Mesendoderm (in vitro differentiated cells): ENCODE data around the gene PLEKHG4B.
"Not testable (repeated sequence)": the region's sequence is repeated elsewhere in the genome, so short reads cannot be mapped to it uniquely, and the experiment has no call there.

Experiments
- DNase-seq: peaks from one replicate; pipeline ENCODE4 v3.0.0; 2013
- H2AK5ac ChIP-seq: 2 replicates; pipeline ENCODE4 v1.6.1; 2013; ENCODE audit warnings: low read length, inconsistent platforms
- H2BK120ac ChIP-seq: 2 replicates; pipeline ENCODE4 v1.6.1; 2013; ENCODE audit warnings: low read depth, mild to moderate bottlenecking, low read length, moderate library complexity, mixed read lengths
- H2BK15ac ChIP-seq: replicated peaks from 2 replicates; pipeline ENCODE4 v1.6.1; 2013; ENCODE audit warnings: low read depth, mild to moderate bottlenecking, moderate library complexity
- H2BK5ac ChIP-seq: 2 replicates; pipeline ENCODE4 v1.6.1; 2013; ENCODE audit warnings: low read length, inconsistent platforms
- H3K18ac ChIP-seq: 2 replicates; pipeline ENCODE4 v1.6.1; 2013; ENCODE audit warnings: mild to moderate bottlenecking, low read length, mixed read lengths
- H3K23ac ChIP-seq: one replicate; pipeline ENCODE4 v1.6.1; 2013; ENCODE audit warnings: low read length
- H3K27ac ChIP-seq: 2 replicates; pipeline ENCODE4 v1.5.1; 2013; ENCODE audit warnings: low read depth, mild to moderate bottlenecking, inconsistent platforms, low read length, moderate library complexity
- H3K27me3 ChIP-seq: 2 replicates; pipeline ENCODE4 v1.6.1; 2013; ENCODE audit warnings: low read length, control low read depth, mild to moderate bottlenecking, inconsistent platforms; ENCODE audit not compliant: insufficient read depth, poor library complexity
- H3K36me3 ChIP-seq: 2 replicates; pipeline ENCODE4 v1.6.1; 2013; ENCODE audit warnings: low read length, inconsistent platforms; ENCODE audit not compliant: control insufficient read depth, insufficient read depth
- H3K4ac ChIP-seq: one replicate; pipeline ENCODE4 v1.6.1; 2013; ENCODE audit warnings: low read depth, mild to moderate bottlenecking, low read length, moderate library complexity
- H3K4me1 ChIP-seq: 2 replicates; pipeline ENCODE4 v1.6.1; 2013; ENCODE audit warnings: low read depth, low read length, inconsistent platforms; ENCODE audit not compliant: control insufficient read depth
- H3K4me2 ChIP-seq: 2 replicates; pipeline ENCODE4 v1.6.1; 2013; ENCODE audit warnings: low read length
- H3K4me3 ChIP-seq: 2 replicates; pipeline ENCODE4 v1.5.1; 2013; ENCODE audit warnings: mild to moderate bottlenecking, low read length
- H3K56ac ChIP-seq: one replicate; pipeline ENCODE4 v1.6.1; 2013; ENCODE audit warnings: low read length
- H3K79me1 ChIP-seq: 2 replicates; pipeline ENCODE4 v1.6.1; 2013; ENCODE audit warnings: low read length, inconsistent platforms
- H3K79me2 ChIP-seq: 2 replicates; pipeline ENCODE4 v1.6.1; 2013; ENCODE audit warnings: mild to moderate bottlenecking, low read length; ENCODE audit not compliant: control insufficient read depth, insufficient read depth
- H3K9ac ChIP-seq: 2 replicates; pipeline ENCODE4 v1.6.1; 2013; ENCODE audit warnings: low read length, inconsistent platforms
- H4K5ac ChIP-seq: one replicate; pipeline ENCODE4 v1.6.1; 2013; ENCODE audit warnings: low read length
- H4K8ac ChIP-seq: one replicate; pipeline ENCODE4 v1.6.1; 2013; ENCODE audit warnings: low read depth, mild to moderate bottlenecking, control low read depth, low read length, moderate library complexity
- WGBS: extraction: QIAGEN DNeasy Blood & Tissue Kit; methylation state at CpG from one replicate; pipeline ENCODE4 v1.1.7; 2013; ENCODE audit warnings: low lambda C conversion rate, missing lambda C conversion rate; ENCODE audit not compliant: insufficient coverage; ENCODE audit errors: extremely low coverage; 5-methylcytosine and 5-hydroxymethylcytosine counted together

Gene PLEKHG4B

GRCh38 chr5:56561-57290, 35.2 kb upstream of the PLEKHG4B start:
- H3K27ac ChIP-seq: no peak overlapping the region
- no peak overlapping the region for H2BK15ac ChIP-seq
- no peak overlapping the region for H3K9ac ChIP-seq
- H4K5ac ChIP-seq: no peak overlapping the region
- peak; percentile 77 for DNase-seq
- WGBS: no CpG with 5 or more reads among the region's 9 CpGs
- H3K4me2 ChIP-seq: no peak overlapping the region
- no peak overlapping the region for H3K56ac ChIP-seq
- no peak overlapping the region for H2AK5ac ChIP-seq
- H4K8ac ChIP-seq: no peak overlapping the region
- H3K23ac ChIP-seq: no peak overlapping the region
- H3K27me3 ChIP-seq: peaks cover under 1% of the 10 kb centered on the region
- H3K4ac ChIP-seq: no peak overlapping the region
- H3K79me1 ChIP-seq: no peaks in the 10 kb centered on the region
- no peak overlapping the region for H2BK5ac ChIP-seq
- H3K18ac ChIP-seq: no peak overlapping the region
- no peak overlapping the region for H2BK120ac ChIP-seq
- H3K79me2 ChIP-seq: no peaks in the 10 kb centered on the region
- no peaks in the 10 kb centered on the region for H3K4me1 ChIP-seq
- no peaks in the 10 kb centered on the region for H3K36me3 ChIP-seq
- no peak overlapping the region for H3K4me3 ChIP-seq

GRCh38 chr5:60250-60649, 31.7 kb upstream of the PLEKHG4B start:
- no CpG with 5 or more reads among the region's 1 CpG for WGBS
- not testable (repeated sequence) for H3K4me3 ChIP-seq, H3K56ac ChIP-seq

GRCh38 chr5:70440-70839, 21.5 kb upstream of the PLEKHG4B start:
- H3K9ac ChIP-seq: no peak overlapping the region
- H3K79me1 ChIP-seq: no peaks in the 10 kb centered on the region
- H3K27me3 ChIP-seq: no peaks in the 10 kb centered on the region
- WGBS: no CpG with 5 or more reads among the region's 1 CpG
- no peaks in the 10 kb centered on the region for H3K79me2 ChIP-seq
- H3K4me1 ChIP-seq: peaks cover 4% of the 10 kb centered on the region
- DNase-seq: no peak
- H3K56ac ChIP-seq: no peak overlapping the region
- H3K18ac ChIP-seq: no peak overlapping the region
- H3K23ac ChIP-seq: no peak overlapping the region
- no peak overlapping the region for H2BK5ac ChIP-seq
- no peak overlapping the region for H2AK5ac ChIP-seq
- no peak overlapping the region for H2BK120ac ChIP-seq
- no peak overlapping the region for H3K4ac ChIP-seq
- no peak overlapping the region for H4K5ac ChIP-seq
- no peak overlapping the region for H2BK15ac ChIP-seq
- H3K27ac ChIP-seq: no peak overlapping the region
- H4K8ac ChIP-seq: no peak overlapping the region
- no peak overlapping the region for H3K4me3 ChIP-seq
- no peak overlapping the region for H3K4me2 ChIP-seq
- no peaks in the 10 kb centered on the region for H3K36me3 ChIP-seq

More at GRCh38 chr5:60250-60649, 31.7 kb upstream of the PLEKHG4B start:
- H3K4me1 ChIP-seq, H3K27me3 ChIP-seq, H3K27ac ChIP-seq, H3K18ac ChIP-seq, H2AK5ac ChIP-seq, H4K8ac ChIP-seq, H4K5ac ChIP-seq, H3K36me3 ChIP-seq, H2BK5ac ChIP-seq, H2BK120ac ChIP-seq, H2BK15ac ChIP-seq, DNase-seq, H3K23ac ChIP-seq, H3K79me2 ChIP-seq, H3K4me2 ChIP-seq, H3K79me1 ChIP-seq, H3K9ac ChIP-seq, H3K4ac ChIP-seq: not testable (repeated sequence)

- H3K27ac ChIP-seq, H3K27me3 ChIP-seq, H3K23ac ChIP-seq, H3K36me3 ChIP-seq, H2AK5ac ChIP-seq, H3K4me1 ChIP-seq, H3K18ac ChIP-seq, H2BK120ac ChIP-seq, H3K79me2 ChIP-seq, H3K4ac ChIP-seq, H3K9ac ChIP-seq, H3K4me2 ChIP-seq, H2BK15ac ChIP-seq, H2BK5ac ChIP-seq, DNase-seq, H3K56ac ChIP-seq, H4K8ac ChIP-seq, H3K4me3 ChIP-seq, H3K79me1 ChIP-seq, H4K5ac ChIP-seq: not testable (repeated sequence)
- no CpG with 5 or more reads among the region's 31 CpGs for WGBS
These were observed 19.4 kb upstream of the PLEKHG4B start for GRCh38 chr5:72316-73180.

GRCh38 chr5:73181-73447, 18.9 kb upstream of the PLEKHG4B start:
- DNase-seq, H3K79me2 ChIP-seq, H3K18ac ChIP-seq, H3K4me3 ChIP-seq, H2BK5ac ChIP-seq, H3K27me3 ChIP-seq, H3K23ac ChIP-seq, H3K27ac ChIP-seq, H2AK5ac ChIP-seq, H2BK15ac ChIP-seq, H3K56ac ChIP-seq, H3K9ac ChIP-seq, H3K36me3 ChIP-seq, H2BK120ac ChIP-seq, H3K4me1 ChIP-seq, H3K4ac ChIP-seq, H3K4me2 ChIP-seq, H4K5ac ChIP-seq, H4K8ac ChIP-seq, H3K79me1 ChIP-seq: not testable (repeated sequence)
- WGBS: no CpG with 5 or more reads among the region's 9 CpGs
